GM23338 (cell line): ENCODE measurements around the gene DDX49. TPM values are rescaled to one million over a fixed set of nuclear protein-coding genes. Genes with fewer than 3 reads are reported as not detected.

Source experiments
- ATAC-seq: fragments of 200-7000 bp; cut with Tn5 transposase; 3 replicates; pipeline ENCODE4 v1.9.1; 2020
- DNase-seq: peaks from one replicate; pipeline ENCODE4 v3.0.0-alpha.2; 2015; ENCODE audit warnings: low spot score
- H2AFZ ChIP-seq: fragments of 200-600 bp; sonication (generic); 2 replicates; pipeline ENCODE4 v1.8.0; 2016; ENCODE audit warnings: antibody characterized with exemption, mild to moderate bottlenecking, moderate library complexity
- H3F3A ChIP-seq: fragments of 200-600 bp; sonication (generic); replicated peaks from 2 replicates; pipeline ENCODE4 v1.8.0; 2017; ENCODE audit warnings: antibody characterized with exemption, mixed run types, low read depth
- H3K27ac ChIP-seq: fragments of 200-600 bp; sonication (generic); 2 replicates; pipeline ENCODE4 v1.6.1; 2016; ENCODE audit warnings: low read depth
- H3K27me3 ChIP-seq: fragments of 200-600 bp; sonication (generic); 2 replicates; pipeline ENCODE4 v1.8.0; 2016; ENCODE audit warnings: mild to moderate bottlenecking, mixed run types, moderate library complexity; ENCODE audit not compliant: insufficient read depth
- H3K36me3 ChIP-seq: fragments of 200-600 bp; sonication (generic); 2 replicates; pipeline ENCODE4 v1.8.0; 2016; ENCODE audit warnings: mild to moderate bottlenecking; ENCODE audit not compliant: insufficient read depth
- H3K4me1 ChIP-seq: fragments of 200-600 bp; sonication (generic); 2 replicates; pipeline ENCODE4 v1.8.0; 2016; ENCODE audit warnings: mild to moderate bottlenecking, moderate library complexity; ENCODE audit not compliant: insufficient read depth
- H3K4me2 ChIP-seq: fragments of 200-600 bp; sonication (generic); 2 replicates; pipeline ENCODE4 v1.7.1; 2017; ENCODE audit warnings: mixed run types
- H3K4me3 ChIP-seq: fragments of 200-600 bp; sonication (generic); 2 replicates; pipeline ENCODE4 v1.6.1; 2016; ENCODE audit warnings: mixed run types
- H3K79me2 ChIP-seq: fragments of 200-600 bp; sonication (generic); replicated peaks from 2 replicates; pipeline ENCODE4 v1.8.0; 2017; ENCODE audit warnings: mild to moderate bottlenecking; ENCODE audit not compliant: insufficient read depth
- H3K9me2 ChIP-seq: fragments of 200-600 bp; sonication (generic); 2 replicates; pipeline ENCODE4 v1.8.0; 2017; ENCODE audit not compliant: insufficient read depth
- H4K20me1 ChIP-seq: fragments of 200-600 bp; sonication (generic); replicated peaks from 2 replicates; pipeline ENCODE4 v1.8.0; 2017; ENCODE audit warnings: mild to moderate bottlenecking; ENCODE audit not compliant: insufficient read depth
- H3K27ac Mint-ChIP-seq: 2 replicates; pipeline ENCODE4 v1.8.0; 2020; ENCODE audit warnings: inconsistent platforms, mild to moderate bottlenecking, moderate library complexity, mixed read lengths
- H3K27me3 Mint-ChIP-seq: 3 replicates; pipeline ENCODE4 v1.8.0; 2022; ENCODE audit warnings: low read depth, mild to moderate bottlenecking, moderate library complexity, mixed read lengths, inconsistent platforms; ENCODE audit not compliant: insufficient read depth, poor library complexity
- H3K36me3 Mint-ChIP-seq: 3 replicates; pipeline ENCODE4 v1.8.0; 2021; ENCODE audit warnings: low read depth, mild to moderate bottlenecking, inconsistent platforms, moderate library complexity, mixed read lengths
- H3K4me1 Mint-ChIP-seq: 3 replicates; pipeline ENCODE4 v1.8.0; 2020; ENCODE audit warnings: mild to moderate bottlenecking, inconsistent platforms, mixed read lengths
- H3K4me3 Mint-ChIP-seq: 3 replicates; pipeline ENCODE4 v1.8.0; 2021; ENCODE audit warnings: moderate library complexity, mild to moderate bottlenecking, inconsistent platforms, mixed read lengths
- H3K9me3 Mint-ChIP-seq: 3 replicates; pipeline ENCODE4 v1.8.0; 2020; ENCODE audit warnings: moderate library complexity, mild to moderate bottlenecking, inconsistent platforms, mixed read lengths
- CREB1 ChIP-seq: fragments of 250-450 bp; sonication (Bioruptor Pico); IDR thresholded peaks from 2 replicates; pipeline ENCODE4 v1.5.0; 2020; ENCODE audit warnings: low read depth, mild to moderate bottlenecking, moderate library complexity
- EZH2phosphoT487 ChIP-seq: fragments of 200-600 bp; sonication (generic); IDR thresholded peaks from one replicate; pipeline ENCODE4 v1.8.1; 2018; ENCODE audit warnings: antibody characterized with exemption; ENCODE audit not compliant: unreplicated experiment
- JUNB ChIP-seq: IDR thresholded peaks from one replicate; pipeline ENCODE4 v1.6.1; 2016; ENCODE audit warnings: antibody characterized with exemption; ENCODE audit not compliant: unreplicated experiment
- NANOG ChIP-seq: IDR thresholded peaks from 2 replicates; pipeline ENCODE4 v1.6.1; 2016; ENCODE audit warnings: antibody characterized with exemption, borderline replicate concordance
- POLR2AphosphoS5 ChIP-seq: IDR thresholded peaks from 2 replicates; pipeline ENCODE4 v1.6.1; 2016; ENCODE audit warnings: antibody characterized with exemption, low read depth
- ZNF331 ChIP-seq: fragments of 250-450 bp; sonication (Bioruptor Pico); IDR thresholded peaks from 2 replicates; pipeline ENCODE4 v1.5.0; 2020; ENCODE audit warnings: low read depth, mild to moderate bottlenecking, moderate library complexity
- polyA plus RNA-seq: library from polyadenylated mRNA; unstranded; fragments of >200 nt; fragmentation: Nextera tagmentation; extraction: Ambion mirVana; gene quantifications from 2 replicates; pipeline ENCODE4 v1.2.1, GENCODE V29; 2016
- total RNA-seq: library from RNA; depleted of rRNA; stranded (reverse); fragments of >200 nt; shearing (Covaris generic); gene quantifications from 2 replicates; pipeline ENCODE4 v1.2.3, GENCODE V29; 2014
- TF ChIP-seq, protein P1 (sequence below): fragments of 250-450 bp; sonication (Bioruptor Pico); IDR thresholded peaks from 2 replicates; pipeline ENCODE4 v1.5.0; 2020; ENCODE audit warnings: mild to moderate bottlenecking, moderate library complexity
- TF ChIP-seq, protein P2 (sequence below): IDR thresholded peaks from one replicate; pipeline ENCODE4 v1.6.1; 2018; ENCODE audit warnings: antibody characterized with exemption; ENCODE audit not compliant: unreplicated experiment

Gene DDX49
- total and polyA plus RNA-seq, 2 experiments from 2014 or later = 40.2 to 75.3 TPM

DNA sequence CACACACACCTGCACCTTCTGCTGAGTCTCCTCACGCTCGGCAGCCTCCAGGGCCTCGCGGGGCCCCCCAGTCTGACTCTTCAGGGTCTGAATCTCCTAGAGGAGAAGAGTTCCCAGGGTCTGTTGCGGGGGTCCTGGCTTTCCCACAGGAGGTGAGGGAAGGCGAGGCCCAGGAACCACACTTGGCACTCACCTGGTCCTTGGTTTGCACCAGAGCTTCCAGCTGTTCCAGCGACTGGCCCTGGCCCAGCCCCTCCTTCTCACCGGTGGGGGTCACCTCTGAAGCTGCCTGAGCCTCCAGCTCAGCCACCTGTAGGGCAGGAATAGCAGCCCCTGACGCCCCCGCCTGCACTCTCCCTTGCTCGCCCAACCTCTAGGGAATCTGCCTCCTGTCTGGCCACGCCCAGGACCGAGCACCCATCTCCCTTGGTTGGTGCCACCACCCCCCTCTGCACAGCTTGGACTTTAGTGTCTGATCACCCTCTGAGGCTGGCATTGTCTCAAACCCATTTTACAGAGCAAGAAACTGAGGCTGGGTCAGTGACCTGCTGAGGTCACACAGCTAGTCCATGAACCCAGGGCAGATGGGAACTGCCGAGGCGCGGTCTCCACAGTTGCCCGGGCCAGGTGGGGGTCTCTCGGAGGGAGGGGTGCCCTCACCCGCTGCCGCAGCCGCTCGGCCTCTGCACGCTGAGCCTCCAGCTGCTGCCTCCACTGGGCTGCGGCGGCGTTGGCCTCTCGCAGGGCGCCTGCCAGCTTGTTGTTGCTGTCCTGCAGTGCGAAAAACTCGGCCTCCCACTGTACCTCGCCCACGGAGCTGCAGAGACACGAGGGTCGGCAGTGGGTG is 12.0 kb downstream of the DDX49 start:
- H3K9me2 ChIP-seq = no peaks in the 10 kb centered on the region
- no peaks in the 10 kb centered on the region for H3K79me2 ChIP-seq
- no peak overlapping the region for H3K27ac Mint-ChIP-seq
- DNase-seq (no peak), ATAC-seq (no peak)
- no peak overlapping the region for H3K27ac ChIP-seq
- peaks cover 4% of the 10 kb centered on the region; the same call in 2 of the 3 replicates for H3K4me1 Mint-ChIP-seq
- H3K4me2 ChIP-seq = peak overlapping the region; percentile 60; the same call in 1 of the 2 replicates
- H4K20me1 ChIP-seq = no peaks in the 10 kb centered on the region; the same call in 1 of the 2 replicates
- H2AFZ ChIP-seq = no peak overlapping the region
- no peaks in the 10 kb centered on the region for H3K27me3 ChIP-seq
- no peak overlapping the region for H3K4me3 Mint-ChIP-seq
- H3K36me3 Mint-ChIP-seq = peaks cover 43% of the 10 kb centered on the region
- H3K4me1 ChIP-seq = peaks cover 8% of the 10 kb centered on the region; the same call in 1 of the 2 replicates
- no peaks in the 10 kb centered on the region for H3K9me3 Mint-ChIP-seq
- TF ChIP-seq JUNB = no peak
- H3K27me3 Mint-ChIP-seq = peaks cover 11% of the 10 kb centered on the region
- peak overlapping the region; percentile 39; the same call in 1 of the 2 replicates for H3K4me3 ChIP-seq
- peaks cover 4% of the 10 kb centered on the region; the same call in 1 of the 2 replicates for H3F3A ChIP-seq
- H3K36me3 ChIP-seq = no peaks in the 10 kb centered on the region

DNA sequence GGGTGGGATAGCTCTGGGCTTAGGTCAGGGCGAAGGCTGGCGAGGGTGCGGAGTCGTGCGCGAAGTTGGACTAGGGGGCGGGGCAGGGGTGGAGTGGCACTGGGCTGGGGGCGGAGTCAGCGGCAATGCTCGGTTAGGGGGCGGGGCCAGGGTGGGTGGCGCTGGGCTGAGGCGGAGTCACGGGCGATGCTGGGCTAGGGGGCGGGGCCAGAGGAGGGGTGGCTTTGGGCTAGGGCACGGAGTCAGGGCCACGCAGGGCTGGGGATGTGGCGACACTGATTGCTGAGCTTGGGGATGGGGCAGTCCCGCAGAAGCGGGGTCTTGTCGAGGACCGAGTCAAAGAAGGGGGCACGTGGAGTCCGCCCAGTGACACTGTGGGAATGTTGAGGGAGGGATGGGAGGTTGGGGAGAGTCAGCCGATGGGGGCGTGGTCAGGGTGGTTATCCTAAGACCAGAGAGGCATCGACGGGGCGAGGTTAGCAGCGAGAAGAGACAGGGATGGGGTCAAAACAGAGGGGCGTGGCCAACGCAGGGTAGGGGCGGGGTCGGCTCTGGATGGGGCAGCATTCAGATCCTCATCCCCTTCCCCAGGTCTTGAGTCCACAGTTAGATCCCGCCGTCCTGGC is 12.8 kb downstream of the DDX49 start:
- peaks cover 4% of the 10 kb centered on the region; the same call in 2 of the 3 replicates for H3K4me1 Mint-ChIP-seq
- H3K36me3 ChIP-seq = no peaks in the 10 kb centered on the region
- H3K9me3 Mint-ChIP-seq = no peaks in the 10 kb centered on the region
- H3K4me3 ChIP-seq = peak overlapping the region; percentile 69
- DNase-seq (peak; percentile 98), ATAC-seq (peak; percentile 84)
- peak overlapping the region; percentile 69 for H3K4me3 Mint-ChIP-seq
- no peak overlapping the region for H2AFZ ChIP-seq
- H3K27me3 ChIP-seq = no peaks in the 10 kb centered on the region
- no peaks in the 10 kb centered on the region; the same call in 1 of the 2 replicates for H4K20me1 ChIP-seq
- H3K9me2 ChIP-seq = no peaks in the 10 kb centered on the region
- H3K4me1 ChIP-seq = peaks cover 8% of the 10 kb centered on the region; the same call in 1 of the 2 replicates
- H3K36me3 Mint-ChIP-seq = peaks cover 44% of the 10 kb centered on the region
- peaks cover 11% of the 10 kb centered on the region for H3K27me3 Mint-ChIP-seq
- H3K27ac ChIP-seq = no peak overlapping the region
- peak overlapping the region; percentile 86 for H3K27ac Mint-ChIP-seq
- H3F3A ChIP-seq = peaks cover 4% of the 10 kb centered on the region; the same call in 1 of the 2 replicates
- H3K79me2 ChIP-seq = no peaks in the 10 kb centered on the region
- peak overlapping the region; percentile 86 for H3K4me2 ChIP-seq
- TF ChIP-seq JUNB (no peak), ZNF331 (CRISPR knock-in tag) (no peak), EZH2phosphoT487 (no peak), CREB1 (CRISPR knock-in tag) (no peak), POLR2AphosphoS5 (no peak; the same call in 1 of the 2 replicates), NANOG (no peak)
- TF ChIP-seq, protein P1, sequence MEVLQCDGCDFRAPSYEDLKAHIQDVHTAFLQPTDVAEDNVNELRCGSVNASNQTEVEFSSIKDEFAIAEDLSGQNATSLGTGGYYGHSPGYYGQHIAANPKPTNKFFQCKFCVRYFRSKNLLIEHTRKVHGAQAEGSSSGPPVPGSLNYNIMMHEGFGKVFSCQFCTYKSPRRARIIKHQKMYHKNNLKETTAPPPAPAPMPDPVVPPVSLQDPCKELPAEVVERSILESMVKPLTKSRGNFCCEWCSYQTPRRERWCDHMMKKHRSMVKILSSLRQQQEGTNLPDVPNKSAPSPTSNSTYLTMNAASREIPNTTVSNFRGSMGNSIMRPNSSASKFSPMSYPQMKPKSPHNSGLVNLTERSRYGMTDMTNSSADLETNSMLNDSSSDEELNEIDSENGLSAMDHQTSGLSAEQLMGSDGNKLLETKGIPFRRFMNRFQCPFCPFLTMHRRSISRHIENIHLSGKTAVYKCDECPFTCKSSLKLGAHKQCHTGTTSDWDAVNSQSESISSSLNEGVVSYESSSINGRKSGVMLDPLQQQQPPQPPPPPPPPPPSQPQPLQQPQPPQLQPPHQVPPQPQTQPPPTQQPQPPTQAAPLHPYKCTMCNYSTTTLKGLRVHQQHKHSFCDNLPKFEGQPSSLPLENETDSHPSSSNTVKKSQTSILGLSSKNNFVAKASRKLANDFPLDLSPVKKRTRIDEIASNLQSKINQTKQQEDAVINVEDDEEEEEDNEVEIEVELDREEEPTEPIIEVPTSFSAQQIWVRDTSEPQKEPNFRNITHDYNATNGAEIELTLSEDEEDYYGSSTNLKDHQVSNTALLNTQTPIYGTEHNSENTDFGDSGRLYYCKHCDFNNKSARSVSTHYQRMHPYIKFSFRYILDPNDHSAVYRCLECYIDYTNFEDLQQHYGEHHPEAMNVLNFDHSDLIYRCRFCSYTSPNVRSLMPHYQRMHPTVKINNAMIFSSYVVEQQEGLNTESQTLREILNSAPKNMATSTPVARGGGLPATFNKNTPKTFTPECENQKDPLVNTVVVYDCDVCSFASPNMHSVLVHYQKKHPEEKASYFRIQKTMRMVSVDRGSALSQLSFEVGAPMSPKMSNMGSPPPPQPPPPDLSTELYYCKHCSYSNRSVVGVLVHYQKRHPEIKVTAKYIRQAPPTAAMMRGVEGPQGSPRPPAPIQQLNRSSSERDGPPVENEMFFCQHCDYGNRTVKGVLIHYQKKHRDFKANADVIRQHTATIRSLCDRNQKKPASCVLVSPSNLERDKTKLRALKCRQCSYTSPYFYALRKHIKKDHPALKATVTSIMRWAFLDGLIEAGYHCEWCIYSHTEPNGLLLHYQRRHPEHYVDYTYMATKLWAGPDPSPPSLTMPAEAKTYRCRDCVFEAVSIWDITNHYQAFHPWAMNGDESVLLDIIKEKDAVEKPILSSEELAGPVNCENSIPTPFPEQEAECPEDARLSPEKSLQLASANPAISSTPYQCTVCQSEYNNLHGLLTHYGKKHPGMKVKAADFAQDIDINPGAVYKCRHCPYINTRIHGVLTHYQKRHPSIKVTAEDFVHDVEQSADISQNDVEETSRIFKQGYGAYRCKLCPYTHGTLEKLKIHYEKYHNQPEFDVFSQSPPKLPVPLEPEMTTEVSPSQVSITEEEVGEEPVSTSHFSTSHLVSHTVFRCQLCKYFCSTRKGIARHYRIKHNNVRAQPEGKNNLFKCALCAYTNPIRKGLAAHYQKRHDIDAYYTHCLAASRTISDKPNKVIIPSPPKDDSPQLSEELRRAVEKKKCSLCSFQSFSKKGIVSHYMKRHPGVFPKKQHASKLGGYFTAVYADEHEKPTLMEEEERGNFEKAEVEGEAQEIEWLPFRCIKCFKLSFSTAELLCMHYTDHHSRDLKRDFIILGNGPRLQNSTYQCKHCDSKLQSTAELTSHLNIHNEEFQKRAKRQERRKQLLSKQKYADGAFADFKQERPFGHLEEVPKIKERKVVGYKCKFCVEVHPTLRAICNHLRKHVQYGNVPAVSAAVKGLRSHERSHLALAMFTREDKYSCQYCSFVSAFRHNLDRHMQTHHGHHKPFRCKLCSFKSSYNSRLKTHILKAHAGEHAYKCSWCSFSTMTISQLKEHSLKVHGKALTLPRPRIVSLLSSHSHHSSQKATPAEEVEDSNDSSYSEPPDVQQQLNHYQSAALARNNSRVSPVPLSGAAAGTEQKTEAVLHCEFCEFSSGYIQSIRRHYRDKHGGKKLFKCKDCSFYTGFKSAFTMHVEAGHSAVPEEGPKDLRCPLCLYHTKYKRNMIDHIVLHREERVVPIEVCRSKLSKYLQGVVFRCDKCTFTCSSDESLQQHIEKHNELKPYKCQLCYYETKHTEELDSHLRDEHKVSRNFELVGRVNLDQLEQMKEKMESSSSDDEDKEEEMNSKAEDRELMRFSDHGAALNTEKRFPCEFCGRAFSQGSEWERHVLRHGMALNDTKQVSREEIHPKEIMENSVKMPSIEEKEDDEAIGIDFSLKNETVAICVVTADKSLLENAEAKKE = no peak
- TF ChIP-seq, protein P2, sequence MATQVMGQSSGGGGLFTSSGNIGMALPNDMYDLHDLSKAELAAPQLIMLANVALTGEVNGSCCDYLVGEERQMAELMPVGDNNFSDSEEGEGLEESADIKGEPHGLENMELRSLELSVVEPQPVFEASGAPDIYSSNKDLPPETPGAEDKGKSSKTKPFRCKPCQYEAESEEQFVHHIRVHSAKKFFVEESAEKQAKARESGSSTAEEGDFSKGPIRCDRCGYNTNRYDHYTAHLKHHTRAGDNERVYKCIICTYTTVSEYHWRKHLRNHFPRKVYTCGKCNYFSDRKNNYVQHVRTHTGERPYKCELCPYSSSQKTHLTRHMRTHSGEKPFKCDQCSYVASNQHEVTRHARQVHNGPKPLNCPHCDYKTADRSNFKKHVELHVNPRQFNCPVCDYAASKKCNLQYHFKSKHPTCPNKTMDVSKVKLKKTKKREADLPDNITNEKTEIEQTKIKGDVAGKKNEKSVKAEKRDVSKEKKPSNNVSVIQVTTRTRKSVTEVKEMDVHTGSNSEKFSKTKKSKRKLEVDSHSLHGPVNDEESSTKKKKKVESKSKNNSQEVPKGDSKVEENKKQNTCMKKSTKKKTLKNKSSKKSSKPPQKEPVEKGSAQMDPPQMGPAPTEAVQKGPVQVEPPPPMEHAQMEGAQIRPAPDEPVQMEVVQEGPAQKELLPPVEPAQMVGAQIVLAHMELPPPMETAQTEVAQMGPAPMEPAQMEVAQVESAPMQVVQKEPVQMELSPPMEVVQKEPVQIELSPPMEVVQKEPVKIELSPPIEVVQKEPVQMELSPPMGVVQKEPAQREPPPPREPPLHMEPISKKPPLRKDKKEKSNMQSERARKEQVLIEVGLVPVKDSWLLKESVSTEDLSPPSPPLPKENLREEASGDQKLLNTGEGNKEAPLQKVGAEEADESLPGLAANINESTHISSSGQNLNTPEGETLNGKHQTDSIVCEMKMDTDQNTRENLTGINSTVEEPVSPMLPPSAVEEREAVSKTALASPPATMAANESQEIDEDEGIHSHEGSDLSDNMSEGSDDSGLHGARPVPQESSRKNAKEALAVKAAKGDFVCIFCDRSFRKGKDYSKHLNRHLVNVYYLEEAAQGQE = no peak
